Neural crest cell (in vitro differentiated cells): Measurements from ENCODE around the gene PRPF40B. TPM values are rescaled to one million over a fixed set of nuclear protein-coding genes. Genes with fewer than 3 reads are reported as not detected.
A peak's percentile ranks its signal among the peaks of the same experiment; 100 is the strongest.

Experiments
- DNase-seq: peaks from one replicate; pipeline ENCODE4 v3.0.0; 2021; ENCODE audit warnings: low read depth, mixed read lengths, low spot score
- H3K27ac Mint-ChIP-seq: one replicate; pipeline ENCODE4 v1.8.0; 2021; ENCODE audit warnings: mild to moderate bottlenecking, mixed read lengths; ENCODE audit not compliant: unreplicated experiment
- H3K27me3 Mint-ChIP-seq: 2 replicates; pipeline ENCODE4 v1.8.0; 2021; ENCODE audit warnings: low read depth, mild to moderate bottlenecking, mixed read lengths
- H3K36me3 Mint-ChIP-seq: 2 replicates; pipeline ENCODE4 v1.8.0; 2021; ENCODE audit warnings: low read depth, mild to moderate bottlenecking, mixed read lengths
- H3K4me1 Mint-ChIP-seq: 2 replicates; pipeline ENCODE4 v1.8.0; 2021; ENCODE audit warnings: mixed read lengths
- H3K4me3 Mint-ChIP-seq: one replicate; pipeline ENCODE4 v1.8.0; 2021; ENCODE audit warnings: mild to moderate bottlenecking, mixed read lengths
- H3K9me3 Mint-ChIP-seq: 2 replicates; pipeline ENCODE4 v1.8.0; 2021; ENCODE audit warnings: mixed read lengths
- total RNA-seq: library from RNA; stranded (reverse); gene quantifications from 2 replicates; pipeline ENCODE4 v1.2.1, GENCODE V29; 2021
- TF ChIP-seq, protein P1 (sequence below): fragments of 200-600 bp; sonication (generic); conservative IDR thresholded peaks from 2 replicates; pipeline ENCODE4 v1.5.0; 2021; ENCODE audit warnings: antibody characterized with exemption, mild to moderate bottlenecking

Gene PRPF40B
- total RNA-seq, 1 donor from 2014 or later, result 27.0 TPM

DNA sequence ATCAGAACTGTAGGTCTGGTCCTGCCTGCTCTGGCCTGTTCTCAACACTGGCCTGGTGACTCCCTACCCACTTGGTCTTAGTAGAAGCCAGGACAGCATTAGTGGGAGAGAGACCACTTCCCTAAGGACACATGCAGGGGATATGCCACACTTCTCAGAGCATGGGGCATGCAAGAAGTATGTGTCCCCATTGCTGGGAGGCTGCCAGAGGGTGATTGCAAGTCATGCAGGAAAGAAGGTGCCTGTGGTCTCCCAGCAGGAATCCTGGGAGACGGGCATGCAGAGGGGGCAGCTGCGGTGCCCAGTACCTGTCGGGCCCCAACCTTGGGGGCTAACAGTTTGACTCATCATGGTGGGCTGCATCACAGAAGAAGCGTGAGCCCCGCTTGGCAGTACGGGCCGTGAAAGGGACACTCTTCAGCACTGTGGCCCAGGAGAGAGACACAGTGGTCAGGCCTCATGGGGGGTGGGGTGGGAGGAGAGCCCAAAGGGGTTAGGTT is 23.0 kb downstream of the PRPF40B start:
- Mint-ChIP-seq H3K4me1 (peaks cover 9% of the 10 kb centered on the region), H3K27ac (no peak overlapping the region), H3K36me3 (peaks cover 5% of the 10 kb centered on the region)

GRCh38 chr12:49646871-49647654 is 23.7 kb downstream of the PRPF40B start:
- H3K27me3 Mint-ChIP-seq, result no peaks in the 10 kb centered on the region
- no peak for DNase-seq
- TF ChIP-seq, protein P1, sequence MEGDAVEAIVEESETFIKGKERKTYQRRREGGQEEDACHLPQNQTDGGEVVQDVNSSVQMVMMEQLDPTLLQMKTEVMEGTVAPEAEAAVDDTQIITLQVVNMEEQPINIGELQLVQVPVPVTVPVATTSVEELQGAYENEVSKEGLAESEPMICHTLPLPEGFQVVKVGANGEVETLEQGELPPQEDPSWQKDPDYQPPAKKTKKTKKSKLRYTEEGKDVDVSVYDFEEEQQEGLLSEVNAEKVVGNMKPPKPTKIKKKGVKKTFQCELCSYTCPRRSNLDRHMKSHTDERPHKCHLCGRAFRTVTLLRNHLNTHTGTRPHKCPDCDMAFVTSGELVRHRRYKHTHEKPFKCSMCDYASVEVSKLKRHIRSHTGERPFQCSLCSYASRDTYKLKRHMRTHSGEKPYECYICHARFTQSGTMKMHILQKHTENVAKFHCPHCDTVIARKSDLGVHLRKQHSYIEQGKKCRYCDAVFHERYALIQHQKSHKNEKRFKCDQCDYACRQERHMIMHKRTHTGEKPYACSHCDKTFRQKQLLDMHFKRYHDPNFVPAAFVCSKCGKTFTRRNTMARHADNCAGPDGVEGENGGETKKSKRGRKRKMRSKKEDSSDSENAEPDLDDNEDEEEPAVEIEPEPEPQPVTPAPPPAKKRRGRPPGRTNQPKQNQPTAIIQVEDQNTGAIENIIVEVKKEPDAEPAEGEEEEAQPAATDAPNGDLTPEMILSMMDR, result no peak
- peaks cover 5% of the 10 kb centered on the region for H3K36me3 Mint-ChIP-seq
- H3K4me3 Mint-ChIP-seq, result no peak overlapping the region
- H3K4me1 Mint-ChIP-seq, result peaks cover 9% of the 10 kb centered on the region
- no peak overlapping the region for H3K27ac Mint-ChIP-seq
- no peaks in the 10 kb centered on the region for H3K9me3 Mint-ChIP-seq

More for the DNA sequence above, 23.0 kb downstream of the PRPF40B start:
- no peaks in the 10 kb centered on the region for H3K27me3 Mint-ChIP-seq
- no peak for DNase-seq
- TF ChIP-seq, protein P1, result no peak
- no peaks in the 10 kb centered on the region for H3K9me3 Mint-ChIP-seq
- no peak overlapping the region for H3K4me3 Mint-ChIP-seq

DNA sequence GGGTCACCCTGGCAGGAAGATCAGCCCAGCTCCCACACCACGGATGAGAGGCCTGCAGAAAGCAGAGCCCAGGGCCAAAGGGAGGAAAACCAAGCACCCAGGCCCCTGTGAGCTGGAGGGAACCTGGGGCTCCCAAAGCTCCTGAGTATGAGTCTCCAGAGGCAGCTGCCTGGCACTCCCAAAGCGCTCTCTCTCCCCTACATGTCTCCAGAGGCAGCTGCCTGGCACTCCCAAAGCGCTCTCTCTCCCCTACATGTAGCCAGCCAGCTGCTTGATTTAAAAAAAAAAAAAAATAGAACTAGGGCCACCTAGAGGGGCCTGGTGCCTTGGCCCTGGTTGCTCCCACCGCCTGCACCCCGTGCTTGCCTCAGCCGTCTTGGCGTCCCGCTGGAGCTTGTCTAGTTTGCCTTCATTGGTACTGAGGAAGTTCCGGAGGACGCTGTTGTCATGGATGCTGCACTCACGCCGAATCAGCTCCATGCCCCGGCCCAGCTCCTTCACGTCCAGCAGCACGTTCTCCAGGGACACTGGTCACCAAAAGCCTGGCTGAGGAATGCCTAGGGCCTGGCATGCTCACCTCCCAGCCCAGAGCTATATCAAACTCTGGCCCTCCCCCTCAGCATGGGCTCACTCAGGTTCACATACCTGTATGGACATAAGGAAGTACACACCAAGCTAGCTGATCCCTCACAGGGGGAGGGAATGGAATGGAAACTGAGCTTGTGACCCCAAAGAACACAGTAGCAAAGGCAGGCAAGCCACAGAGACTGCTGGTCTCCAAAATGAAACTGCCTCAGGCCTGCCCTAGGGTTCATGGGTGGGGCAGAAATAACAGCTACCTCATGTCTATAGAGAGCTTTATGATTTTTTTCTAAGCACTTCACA is 24.7 kb downstream of the PRPF40B start:
- no peak overlapping the region for H3K4me3 Mint-ChIP-seq
- peaks cover 5% of the 10 kb centered on the region for H3K36me3 Mint-ChIP-seq
- peaks cover 9% of the 10 kb centered on the region for H3K4me1 Mint-ChIP-seq
- TF ChIP-seq, protein P1, result no peak
- H3K9me3 Mint-ChIP-seq, result no peaks in the 10 kb centered on the region
- DNase-seq, result no peak
- no peaks in the 10 kb centered on the region for H3K27me3 Mint-ChIP-seq
- H3K27ac Mint-ChIP-seq, result no peak overlapping the region

DNA sequence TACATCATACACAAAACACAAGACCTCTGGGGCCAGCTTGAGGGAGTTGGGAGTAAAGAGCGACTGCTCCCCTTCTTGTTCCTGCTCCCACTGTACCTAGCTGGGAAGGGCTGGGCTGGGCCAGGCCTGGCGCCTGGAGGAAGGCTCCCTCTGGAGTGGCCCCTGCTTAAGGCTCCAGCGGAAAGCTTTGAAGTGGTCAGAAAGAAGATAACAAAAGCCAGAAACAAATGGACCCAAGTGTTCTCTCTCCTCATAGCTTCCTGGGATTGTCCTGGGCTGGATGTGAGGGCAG is 25.3 kb downstream of the PRPF40B start:
- Mint-ChIP-seq H3K4me1 (peaks cover 9% of the 10 kb centered on the region), H3K9me3 (no peaks in the 10 kb centered on the region), H3K4me3 (no peak overlapping the region), H3K27me3 (no peaks in the 10 kb centered on the region), H3K27ac (peak overlapping the region; percentile 91), H3K36me3 (peaks cover 7% of the 10 kb centered on the region)
- DNase-seq, result no peak
- TF ChIP-seq, protein P1, result no peak

DNA sequence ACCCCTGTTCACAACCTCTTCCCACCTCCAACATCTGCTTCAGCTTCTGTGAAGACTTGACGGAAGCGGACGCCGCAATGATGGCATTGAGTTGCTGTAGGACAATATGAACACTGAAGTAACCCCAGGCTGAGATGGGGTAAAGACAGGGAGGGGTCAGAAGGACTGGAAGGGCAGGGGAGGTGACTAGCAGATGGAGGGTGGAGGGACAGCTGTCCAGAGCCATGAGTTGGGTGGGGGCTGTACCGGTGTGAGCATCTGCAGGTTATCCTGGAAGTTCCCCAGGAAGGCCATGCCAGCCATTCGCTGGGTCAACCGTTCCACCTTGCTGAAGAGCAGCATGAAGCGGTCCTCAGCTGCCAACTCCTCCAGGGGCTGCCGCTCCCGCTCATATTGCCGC is 26.1 kb downstream of the PRPF40B start:
- no peak for DNase-seq
- Mint-ChIP-seq H3K4me1 (peaks cover 8% of the 10 kb centered on the region), H3K4me3 (no peak overlapping the region), H3K9me3 (no peaks in the 10 kb centered on the region), H3K36me3 (peaks cover 8% of the 10 kb centered on the region), H3K27ac (peak overlapping the region; percentile 91), H3K27me3 (no peaks in the 10 kb centered on the region)
- TF ChIP-seq, protein P1, result no peak
